K562 (cell line): ENCODE data around the gene DR1. TPM values are rescaled to one million over a fixed set of nuclear protein-coding genes. Genes with fewer than 3 reads are reported as not detected.

Source experiments
- CC2D1A ChIP-seq: fragments of 450-650 bp; IDR thresholded peaks from 2 replicates; pipeline ENCODE4 v1.6.1; 2017; ENCODE audit warnings: mild to moderate bottlenecking
- ELF1 ChIP-seq: fragments of 200-800 bp; sonication (Bioruptor generic); IDR thresholded peaks from 2 replicates; pipeline ENCODE4 v1.6.1; 2016; ENCODE audit warnings: missing genetic modification characterization, missing compliant biosample characterization
- HDAC1 ChIP-seq, 2 experiments: fragments of 450-650 bp; IDR thresholded peaks; 2 replicates each; pipeline ENCODE4 v1.6.1; 2016 to 2017; ENCODE audit warnings: inconsistent platforms in 1 of 2, mild to moderate bottlenecking in 1 of 2, moderate library complexity in 1 of 2
- HDGF ChIP-seq: fragments of 450-650 bp; IDR thresholded peaks from 2 replicates; pipeline ENCODE4 v1.6.1; 2016
- LCOR ChIP-seq: sonication (generic); formaldehyde crosslinking; IDR thresholded peaks from 2 replicates; pipeline ENCODE4 v1.8.0; 2022; ENCODE audit warnings: mild to moderate bottlenecking, missing genetic modification reagents
- MYC ChIP-seq, 2 experiments: fragments of 250-450 bp in 1 of 2; sonication (Bioruptor Pico) in 1 of 2; IDR thresholded peaks; 2 replicates each; pipeline versions ENCODE4 v1.5.1 to v1.6.1; 2012 to 2021; ENCODE audit warnings: low read depth in 2 of 2, borderline replicate concordance in 1 of 2, improper control_type of control experiment in 1 of 2, low read length in 1 of 2, mild to moderate bottlenecking in 1 of 2, moderate library complexity in 1 of 2
- NR2C2 ChIP-seq, 2 experiments: fragments of 200-800 bp in 1 of 2; sonication (Bioruptor generic) in 1 of 2; sonication (generic) in 1 of 2; formaldehyde crosslinking in 1 of 2; IDR thresholded peaks; 2 replicates each; pipeline versions ENCODE4 v1.6.1 to v1.8.0; 2016 to 2022; ENCODE audit warnings: mild to moderate bottlenecking in 1 of 2, missing compliant biosample characterization in 1 of 2, missing genetic modification characterization in 1 of 2, missing genetic modification reagents in 1 of 2
- NR2F6 ChIP-seq: fragments of 450-650 bp; formaldehyde crosslinking; IDR thresholded peaks from 2 replicates; pipeline ENCODE4 v1.4.0; 2020; ENCODE audit warnings: mild to moderate bottlenecking
- POLR2A ChIP-seq: fragments of 450-650 bp; conservative IDR thresholded peaks from 2 replicates; pipeline ENCODE4 v1.6.1; 2016
- RBBP5 ChIP-seq: fragments of 200-600 bp; sonication (generic); IDR thresholded peaks from 2 replicates; pipeline ENCODE4 v1.6.1; 2012; ENCODE audit warnings: borderline replicate concordance, mild to moderate bottlenecking, low read length, control low read depth, inconsistent platforms; ENCODE audit not compliant: insufficient read depth, poor library complexity, severe bottlenecking
- RBM25 ChIP-seq: fragments of 200-400 bp; formaldehyde crosslinking; IDR thresholded peaks from 2 replicates; pipeline ENCODE4 v1.6.1; 2018; ENCODE audit warnings: low read length, low read depth, moderate library complexity; ENCODE audit not compliant: severe bottlenecking
- RFX5 ChIP-seq: IDR thresholded peaks from 2 replicates; pipeline ENCODE4 v1.6.1; 2011; ENCODE audit warnings: low read depth, mild to moderate bottlenecking, improper control_type of control experiment, low read length
- SIX5 ChIP-seq, 2 experiments: IDR thresholded peaks; 2 replicates each; pipeline ENCODE4 v1.6.1; 2011; ENCODE audit warnings: low read length in 2 of 2, borderline replicate concordance in 1 of 2, low read depth in 1 of 2, mild to moderate bottlenecking in 1 of 2, moderate library complexity in 1 of 2; ENCODE audit not compliant: insufficient read depth in 1 of 2
- SMARCB1 ChIP-seq: IDR thresholded peaks from 2 replicates; pipeline ENCODE4 v1.6.1; 2011; ENCODE audit warnings: improper control_type of control experiment, low read depth; ENCODE audit not compliant: insufficient read length
- SMARCC2 ChIP-seq: fragments of 450-650 bp; IDR thresholded peaks from 2 replicates; pipeline ENCODE4 v1.6.1; 2017; ENCODE audit warnings: antibody characterized with exemption, moderate library complexity, mild to moderate bottlenecking, low read depth
- SP1 ChIP-seq: sonication (generic); formaldehyde crosslinking; IDR thresholded peaks from 2 replicates; pipeline ENCODE4 v1.8.1; 2022; ENCODE audit warnings: mild to moderate bottlenecking, missing genetic modification reagents
- SP2 ChIP-seq: IDR thresholded peaks from 2 replicates; pipeline ENCODE4 v1.6.1; 2011; ENCODE audit warnings: mild to moderate bottlenecking, low read depth, low read length, moderate library complexity; ENCODE audit not compliant: poor library complexity, severe bottlenecking; ENCODE audit errors: extremely low read depth
- TAF1 ChIP-seq: IDR thresholded peaks from 2 replicates; pipeline ENCODE4 v1.6.1; 2011; ENCODE audit warnings: mild to moderate bottlenecking, low read length, moderate library complexity; ENCODE audit not compliant: insufficient read depth, control insufficient read depth, severe bottlenecking; ENCODE audit errors: extremely low read depth
- TRIM28 ChIP-seq: fragments of 450-650 bp; IDR thresholded peaks from 2 replicates; pipeline ENCODE4 v1.6.1; 2017
- ZNF175 ChIP-seq: fragments of 200-800 bp; sonication (Bioruptor generic); IDR thresholded peaks from 2 replicates; pipeline ENCODE4 v1.6.1; 2016; ENCODE audit warnings: low read depth, mild to moderate bottlenecking, missing genetic modification characterization, missing compliant biosample characterization
- ZNF436 ChIP-seq: fragments of 250-450, 450-650 bp; sonication (Bioruptor Pico); formaldehyde crosslinking; IDR thresholded peaks from 2 replicates; pipeline ENCODE4 v1.7.0; 2020; ENCODE audit warnings: mild to moderate bottlenecking
- ZNF589 ChIP-seq: fragments of 200-800 bp; sonication (Bioruptor generic); IDR thresholded peaks from 2 replicates; pipeline ENCODE4 v1.6.1; 2016; ENCODE audit warnings: low read depth, missing genetic modification characterization, missing compliant biosample characterization
- ZNF699 ChIP-seq: fragments of 250-450 bp; sonication (Bioruptor Pico); IDR thresholded peaks from 2 replicates; pipeline ENCODE4 v1.8.0; 2021; ENCODE audit warnings: mild to moderate bottlenecking, moderate library complexity; ENCODE audit not compliant: insufficient replicate concordance
- polyA plus RNA-seq, 8 experiments: library from polyadenylated mRNA; depleted of rRNA in 4 of 8; stranded (reverse) in 5 of 8; unstranded in 3 of 8; fragments of >200 nt; fragmentation: Nextera tagmentation in 2 of 8; fragmentation: Illumina TruSeq in 1 of 8; extraction: Ambion mirVana in 2 of 8; extraction: Trizol in 1 of 8; gene quantifications; 2 replicates each; pipeline versions ENCODE4 v1.2.1 to v1.2.3, GENCODE V29; 2011 to 2014; ENCODE audit warnings: inconsistent platforms in 1 of 8, missing spikeins in 1 of 8
- total RNA-seq, 7 experiments: library from RNA; depleted of rRNA in 6 of 7; stranded (reverse); fragments of >200 nt in 6 of 7; fragmentation: Illumina TruSeq in 2 of 7; extraction: Trizol in 2 of 7; gene quantifications; 2 replicates each; pipeline versions ENCODE4 v1.2.1 to v1.2.3, GENCODE V29; 2011 to 2021; ENCODE audit warnings: low replicate concordance in 1 of 7
- TF ChIP-seq, protein P1 (sequence below): IDR thresholded peaks from 3 replicates; pipeline ENCODE4 v1.6.1; 2011; ENCODE audit warnings: borderline replicate concordance, mild to moderate bottlenecking; ENCODE audit not compliant: insufficient read length, insufficient read depth
- TF ChIP-seq, protein P2 (sequence below): sonication (generic); formaldehyde crosslinking; IDR thresholded peaks from 2 replicates; pipeline ENCODE4 v1.8.1; 2023; ENCODE audit warnings: mild to moderate bottlenecking, missing genetic modification reagents

Gene DR1
- total and polyA plus RNA-seq, 9 of the 15 experiments (the other 6 are each of a cell fraction or from before 2014, with no cell fraction given), result 8.1 to 78.8 (median 46.3) TPM

DNA sequence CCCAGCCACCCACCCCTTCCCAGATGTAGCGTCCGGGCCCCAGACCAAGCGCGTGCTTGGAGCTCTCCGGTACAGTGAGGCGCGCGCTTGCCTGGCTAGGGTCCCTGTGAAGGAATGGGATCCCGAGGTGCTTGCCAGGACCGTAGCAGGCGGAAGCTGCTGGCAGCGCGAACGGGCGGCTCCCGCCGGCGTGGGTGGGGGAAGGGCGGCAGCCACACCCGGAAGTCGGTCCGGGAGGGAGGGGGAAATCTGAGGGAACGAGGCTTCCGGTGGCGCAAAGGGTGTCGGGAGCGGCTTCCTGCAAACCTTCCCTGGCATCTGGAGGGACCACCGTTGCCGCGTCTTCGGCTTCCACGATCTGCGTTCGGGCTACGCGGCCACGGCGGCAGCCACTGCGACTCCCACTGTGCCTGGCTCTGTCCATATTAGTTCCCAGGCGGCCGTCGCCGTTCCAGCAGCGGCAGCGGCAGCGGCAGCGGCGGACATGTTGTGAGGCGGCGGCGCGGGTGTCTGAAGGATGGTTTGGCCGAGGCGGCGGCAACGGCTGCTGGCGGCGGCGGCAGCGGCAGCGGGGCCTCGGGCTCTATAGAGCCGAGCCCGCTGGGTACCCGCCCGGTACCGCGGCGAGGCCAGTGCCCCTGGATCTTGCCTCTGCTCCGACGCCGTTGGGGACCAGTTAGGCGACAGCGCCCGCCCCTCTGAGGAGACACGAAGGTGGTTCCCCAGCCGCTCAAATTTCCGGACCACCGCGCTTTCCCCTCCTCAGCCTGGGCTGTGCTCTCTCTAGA lies at the start of gene DR1 (continued):
- TF ChIP-seq, protein P1, sequence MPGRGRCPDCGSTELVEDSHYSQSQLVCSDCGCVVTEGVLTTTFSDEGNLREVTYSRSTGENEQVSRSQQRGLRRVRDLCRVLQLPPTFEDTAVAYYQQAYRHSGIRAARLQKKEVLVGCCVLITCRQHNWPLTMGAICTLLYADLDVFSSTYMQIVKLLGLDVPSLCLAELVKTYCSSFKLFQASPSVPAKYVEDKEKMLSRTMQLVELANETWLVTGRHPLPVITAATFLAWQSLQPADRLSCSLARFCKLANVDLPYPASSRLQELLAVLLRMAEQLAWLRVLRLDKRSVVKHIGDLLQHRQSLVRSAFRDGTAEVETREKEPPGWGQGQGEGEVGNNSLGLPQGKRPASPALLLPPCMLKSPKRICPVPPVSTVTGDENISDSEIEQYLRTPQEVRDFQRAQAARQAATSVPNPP, result no peak
- TF ChIP-seq LCOR (CRISPR knock-in tag) (peak; percentile 34; the same call in 1 of the 2 replicates), ZNF699 (CRISPR knock-in tag) (no peak), SMARCC2 (no peak; the same call in 1 of the 2 replicates), TRIM28 (peak; percentile 53; the same call in 1 of the 2 replicates), RBM25 (no peak), MYC (IDR thresholded peaks at IDR 0.05; ENCODE audit: low read depth, low read length) (peak; percentile 93), MYC (CRISPR knock-in tag; IDR thresholded peaks at IDR 0.05; ENCODE audit: borderline replicate concordance, low read depth) (peak; percentile 93), POLR2A (peak; percentile 98), NR2C2 (CRISPR knock-in tag; IDR thresholded peaks at IDR 0.05) (peak; percentile 73), NR2C2 (tag; IDR thresholded peaks at IDR 0.05) (peak; percentile 60), SMARCB1 (no peak), ZNF436 (no peak), ELF1 (tag) (peak; percentile 98), ZNF175 (CRISPR knock-in tag) (peak; percentile 36; the same call in 1 of the 2 replicates), HDAC1 (IDR thresholded peaks at IDR 0.05) (peak; percentile 45 to 68; a peak in 3 of 4 replicates), TAF1 (peak; percentile 89), ZNF589 (CRISPR knock-in tag) (peak; percentile 70; the same call in 1 of the 2 replicates), SP2 (no peak), SP1 (CRISPR knock-in tag) (peak; percentile 79), HDGF (no peak), RFX5 (no peak), NR2F6 (no peak), SIX5 (IDR thresholded peaks at IDR 0.05; ENCODE audit: borderline replicate concordance in 1 of 2, insufficient read depth in 1 of 2, low read depth in 1 of 2, low read length in 2 of 2) (peak in 1 of 2 experiments; percentile 15; a peak in 2 of 4 replicates), CC2D1A (no peak), RBBP5 (peak; percentile 99)
- TF ChIP-seq, protein P2, sequence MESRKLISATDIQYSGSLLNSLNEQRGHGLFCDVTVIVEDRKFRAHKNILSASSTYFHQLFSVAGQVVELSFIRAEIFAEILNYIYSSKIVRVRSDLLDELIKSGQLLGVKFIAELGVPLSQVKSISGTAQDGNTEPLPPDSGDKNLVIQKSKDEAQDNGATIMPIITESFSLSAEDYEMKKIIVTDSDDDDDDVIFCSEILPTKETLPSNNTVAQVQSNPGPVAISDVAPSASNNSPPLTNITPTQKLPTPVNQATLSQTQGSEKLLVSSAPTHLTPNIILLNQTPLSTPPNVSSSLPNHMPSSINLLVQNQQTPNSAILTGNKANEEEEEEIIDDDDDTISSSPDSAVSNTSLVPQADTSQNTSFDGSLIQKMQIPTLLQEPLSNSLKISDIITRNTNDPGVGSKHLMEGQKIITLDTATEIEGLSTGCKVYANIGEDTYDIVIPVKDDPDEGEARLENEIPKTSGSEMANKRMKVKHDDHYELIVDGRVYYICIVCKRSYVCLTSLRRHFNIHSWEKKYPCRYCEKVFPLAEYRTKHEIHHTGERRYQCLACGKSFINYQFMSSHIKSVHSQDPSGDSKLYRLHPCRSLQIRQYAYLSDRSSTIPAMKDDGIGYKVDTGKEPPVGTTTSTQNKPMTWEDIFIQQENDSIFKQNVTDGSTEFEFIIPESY (CRISPR knock-in tag), result peak; percentile 56; the same call in 1 of the 2 replicates
